ENCODE results near the gene AP5Z1. TPM values are rescaled to one million over a fixed set of nuclear protein-coding genes. Genes with fewer than 3 reads are reported as not detected.

The AP5Z1 gene
- total RNA-seq, 1 donor from 2014 or later, result 36.9 TPM

GRCh38 chr7:4783292-4783652 lies 7.8 kb downstream of the AP5Z1 start:
- H3K4me1 Mint-ChIP-seq (ENCODE audit: unreplicated experiment), result no peaks in the 10 kb centered on the region
- no peaks in the 10 kb centered on the region for H3K36me3 Mint-ChIP-seq
- no peaks in the 10 kb centered on the region for H3K9me3 Mint-ChIP-seq
- H3K27me3 Mint-ChIP-seq, result no peaks in the 10 kb centered on the region
- TF ChIP-seq, protein P1, sequence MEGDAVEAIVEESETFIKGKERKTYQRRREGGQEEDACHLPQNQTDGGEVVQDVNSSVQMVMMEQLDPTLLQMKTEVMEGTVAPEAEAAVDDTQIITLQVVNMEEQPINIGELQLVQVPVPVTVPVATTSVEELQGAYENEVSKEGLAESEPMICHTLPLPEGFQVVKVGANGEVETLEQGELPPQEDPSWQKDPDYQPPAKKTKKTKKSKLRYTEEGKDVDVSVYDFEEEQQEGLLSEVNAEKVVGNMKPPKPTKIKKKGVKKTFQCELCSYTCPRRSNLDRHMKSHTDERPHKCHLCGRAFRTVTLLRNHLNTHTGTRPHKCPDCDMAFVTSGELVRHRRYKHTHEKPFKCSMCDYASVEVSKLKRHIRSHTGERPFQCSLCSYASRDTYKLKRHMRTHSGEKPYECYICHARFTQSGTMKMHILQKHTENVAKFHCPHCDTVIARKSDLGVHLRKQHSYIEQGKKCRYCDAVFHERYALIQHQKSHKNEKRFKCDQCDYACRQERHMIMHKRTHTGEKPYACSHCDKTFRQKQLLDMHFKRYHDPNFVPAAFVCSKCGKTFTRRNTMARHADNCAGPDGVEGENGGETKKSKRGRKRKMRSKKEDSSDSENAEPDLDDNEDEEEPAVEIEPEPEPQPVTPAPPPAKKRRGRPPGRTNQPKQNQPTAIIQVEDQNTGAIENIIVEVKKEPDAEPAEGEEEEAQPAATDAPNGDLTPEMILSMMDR (conservative IDR thresholded peaks at IDR 0.05), result no peak
- no peak overlapping the region for H3K4me3 Mint-ChIP-seq
- DNase-seq (ENCODE audit: extremely low spot score, unreplicated experiment), result no peak
- no peak overlapping the region for H3K27ac Mint-ChIP-seq

DNA sequence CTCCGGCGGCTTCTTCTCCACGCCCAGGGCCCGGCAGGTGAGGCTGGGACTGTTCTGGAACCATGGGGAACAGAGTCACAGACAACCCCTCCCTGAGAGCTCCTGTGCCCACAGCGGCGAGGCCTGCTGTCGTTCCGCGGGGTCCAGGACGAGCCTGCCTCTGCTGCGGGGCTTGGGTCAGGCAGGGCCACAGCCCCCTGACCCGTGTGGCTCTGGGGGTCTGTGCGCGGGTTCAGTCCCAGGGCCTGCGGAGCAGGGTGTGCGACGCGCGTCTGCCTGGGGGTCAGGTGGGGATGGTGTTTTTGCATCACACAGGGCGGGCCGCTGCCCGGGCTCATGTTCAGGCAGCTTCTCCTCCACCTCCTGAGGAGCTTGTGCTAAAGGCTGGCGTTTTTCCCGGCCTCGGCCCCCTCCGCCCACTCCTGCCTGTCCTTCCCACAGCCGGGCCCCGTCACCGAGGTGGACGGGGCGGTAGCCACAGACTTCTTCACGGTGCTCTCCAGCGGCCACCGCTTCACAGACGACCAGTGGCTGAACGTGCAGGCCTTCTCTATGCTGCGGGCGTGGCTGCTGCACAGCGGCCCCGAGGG lies 8.4 kb downstream of the AP5Z1 start:
- no peaks in the 10 kb centered on the region for H3K9me3 Mint-ChIP-seq

GRCh38 chr7:4784799-4785198 lies 9.4 kb downstream of the AP5Z1 start:
- H3K4me3 Mint-ChIP-seq, result no peak overlapping the region
- TF ChIP-seq, protein P1 (conservative IDR thresholded peaks at IDR 0.05), result no peak
- H3K27ac Mint-ChIP-seq, result no peak overlapping the region
- no peak for DNase-seq (ENCODE audit: extremely low spot score, unreplicated experiment)
- no peaks in the 10 kb centered on the region for H3K36me3 Mint-ChIP-seq
- no peaks in the 10 kb centered on the region for H3K27me3 Mint-ChIP-seq
- H3K4me1 Mint-ChIP-seq (ENCODE audit: unreplicated experiment), result no peaks in the 10 kb centered on the region
- no peaks in the 10 kb centered on the region for H3K9me3 Mint-ChIP-seq

More for the DNA sequence above, 8.4 kb downstream of the AP5Z1 start:
- Mint-ChIP-seq H3K4me1 (ENCODE audit: unreplicated experiment) (no peaks in the 10 kb centered on the region), H3K27ac (no peak overlapping the region), H3K4me3 (no peak overlapping the region), H3K36me3 (no peaks in the 10 kb centered on the region), H3K27me3 (no peaks in the 10 kb centered on the region)
- DNase-seq (ENCODE audit: extremely low spot score, unreplicated experiment), result no peak
- TF ChIP-seq, protein P1 (conservative IDR thresholded peaks at IDR 0.05), result no peak

DNA sequence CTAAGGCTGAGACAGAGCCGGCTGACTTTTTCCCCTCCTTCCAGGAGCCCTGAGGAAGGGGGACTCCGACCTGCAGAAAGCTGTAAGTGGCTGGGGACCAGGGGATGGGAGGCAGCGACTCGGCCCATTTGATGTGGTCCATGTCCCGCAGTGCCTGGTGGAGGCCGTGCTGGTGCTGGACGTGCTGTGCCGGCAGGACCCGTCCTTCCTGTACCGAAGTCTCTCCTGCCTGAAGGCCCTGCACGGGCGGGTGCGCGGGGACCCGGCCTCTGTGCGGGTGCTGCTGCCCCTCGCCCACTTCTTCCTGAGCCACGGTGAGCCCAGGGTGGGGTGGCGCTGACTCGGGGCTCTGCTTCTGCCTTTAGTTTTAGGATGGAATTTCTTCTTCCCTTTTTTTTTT lies 9.9 kb downstream of the AP5Z1 start:
- H3K4me3 Mint-ChIP-seq, result no peak overlapping the region
- no peaks in the 10 kb centered on the region for H3K9me3 Mint-ChIP-seq
- H3K4me1 Mint-ChIP-seq (ENCODE audit: unreplicated experiment), result no peaks in the 10 kb centered on the region
- no peaks in the 10 kb centered on the region for H3K27me3 Mint-ChIP-seq
- no peak for DNase-seq (ENCODE audit: extremely low spot score, unreplicated experiment)
- H3K27ac Mint-ChIP-seq, result no peak overlapping the region
- TF ChIP-seq, protein P1 (conservative IDR thresholded peaks at IDR 0.05), result no peak
- H3K36me3 Mint-ChIP-seq, result no peaks in the 10 kb centered on the region

DNA sequence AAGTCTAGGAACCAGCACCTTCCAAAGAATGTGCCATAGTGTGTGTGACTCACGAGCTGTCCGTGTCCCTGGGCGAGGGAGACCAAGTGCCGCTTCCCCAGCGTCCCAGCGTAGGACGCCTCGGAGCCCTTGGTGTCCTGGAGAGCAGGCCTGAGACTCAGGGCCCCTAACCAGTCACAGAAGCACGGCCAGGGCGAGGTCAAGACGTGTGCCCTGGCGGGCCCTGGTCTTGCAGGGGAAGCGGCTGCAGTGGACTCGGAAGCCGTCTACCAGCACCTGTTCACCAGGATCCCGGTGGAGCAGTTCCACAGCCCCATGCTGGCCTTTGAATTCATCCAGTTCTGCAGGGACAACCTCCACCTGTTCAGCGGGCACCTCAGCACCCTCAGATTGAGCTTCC lies 10.6 kb downstream of the AP5Z1 start:
- DNase-seq (ENCODE audit: extremely low spot score, unreplicated experiment), result no peak
- Mint-ChIP-seq H3K9me3 (no peaks in the 10 kb centered on the region), H3K36me3 (no peaks in the 10 kb centered on the region), H3K4me1 (ENCODE audit: unreplicated experiment) (no peaks in the 10 kb centered on the region), H3K27ac (no peak overlapping the region), H3K27me3 (no peaks in the 10 kb centered on the region), H3K4me3 (no peak overlapping the region)
- TF ChIP-seq, protein P1 (conservative IDR thresholded peaks at IDR 0.05), result no peak

GRCh38 chr7:4787541-4787940 lies 12.1 kb downstream of the AP5Z1 start:
- Mint-ChIP-seq H3K4me1 (ENCODE audit: unreplicated experiment) (no peaks in the 10 kb centered on the region), H3K27me3 (no peaks in the 10 kb centered on the region), H3K4me3 (no peak overlapping the region), H3K36me3 (no peaks in the 10 kb centered on the region), H3K9me3 (no peaks in the 10 kb centered on the region), H3K27ac (no peak overlapping the region)
- TF ChIP-seq, protein P1 (conservative IDR thresholded peaks at IDR 0.05), result no peak
- peak; percentile 65 for DNase-seq (ENCODE audit: extremely low spot score, unreplicated experiment)
